ENCODE data around the gene ZNF862.

ZNF862 gene

GRCh38 chr7:149809215-149809614 is 29.0 kb upstream of the ZNF862 start:
- no peak overlapping the region for H3K27ac ChIP-seq
- no peak for DNase-seq (ENCODE audit: low read depth, low spot score)

- no peak for DNase-seq (ENCODE audit: low read depth, low spot score)
- H3K27ac ChIP-seq, result no peak overlapping the region
These were observed 27.0 kb upstream of the ZNF862 start for GRCh38 chr7:149811221-149811620.

GRCh38 chr7:149811831-149812490 is 26.2 kb upstream of the ZNF862 start:
- no peak overlapping the region for H3K27ac ChIP-seq

GRCh38 chr7:149813254-149814035 is 24.7 kb upstream of the ZNF862 start:
- DNase-seq (ENCODE audit: low read depth, low spot score), result no peak
- no peak overlapping the region for H3K27ac ChIP-seq

More at GRCh38 chr7:149811831-149812490, 26.2 kb upstream of the ZNF862 start:
- no peak for DNase-seq (ENCODE audit: low read depth, low spot score)

- no peak overlapping the region for H3K27ac ChIP-seq
- DNase-seq (ENCODE audit: low read depth, low spot score), result no peak
These were observed 23.7 kb upstream of the ZNF862 start for GRCh38 chr7:149814494-149814893.

GRCh38 chr7:149815121-149815520 is 23.1 kb upstream of the ZNF862 start:
- DNase-seq (ENCODE audit: low read depth, low spot score), result no peak
- H3K27ac ChIP-seq, result no peak overlapping the region

- no peak for DNase-seq (ENCODE audit: low read depth, low spot score)
- H3K27ac ChIP-seq, result no peak overlapping the region
These were observed 22.4 kb upstream of the ZNF862 start for GRCh38 chr7:149815661-149816266.

- no peak for DNase-seq (ENCODE audit: low read depth, low spot score)
- H3K27ac ChIP-seq, result no peak overlapping the region
These were observed 21.9 kb upstream of the ZNF862 start for GRCh38 chr7:149816267-149816751.

- no peak for DNase-seq (ENCODE audit: low read depth, low spot score)
- H3K27ac ChIP-seq, result no peak overlapping the region
These were observed 21.4 kb upstream of the ZNF862 start for GRCh38 chr7:149816794-149817193.

- DNase-seq (ENCODE audit: low read depth, low spot score), result no peak
- no peak overlapping the region for H3K27ac ChIP-seq
These were observed 20.8 kb upstream of the ZNF862 start for GRCh38 chr7:149817301-149817771.

- DNase-seq (ENCODE audit: low read depth, low spot score), result no peak
These were observed 20.2 kb upstream of the ZNF862 start for GRCh38 chr7:149817836-149818535.

GRCh38 chr7:149818536-149818840 is 19.7 kb upstream of the ZNF862 start:
- no peak for DNase-seq (ENCODE audit: low read depth, low spot score)
- H3K27ac ChIP-seq, result no peak overlapping the region

More at GRCh38 chr7:149817836-149818535, 20.2 kb upstream of the ZNF862 start:
- no peak overlapping the region for H3K27ac ChIP-seq

GRCh38 chr7:149819141-149819960 is 18.8 kb upstream of the ZNF862 start:
- H3K27ac ChIP-seq, result no peak overlapping the region
- no peak for DNase-seq (ENCODE audit: low read depth, low spot score)

GRCh38 chr7:149819961-149820340 is 18.2 kb upstream of the ZNF862 start:
- no peak for DNase-seq (ENCODE audit: low read depth, low spot score)
- no peak overlapping the region for H3K27ac ChIP-seq

GRCh38 chr7:149820622-149821190 is 17.5 kb upstream of the ZNF862 start:
- H3K27ac ChIP-seq, result no peak overlapping the region

GRCh38 chr7:149821191-149822148 is 16.7 kb upstream of the ZNF862 start:
- no peak for DNase-seq (ENCODE audit: low read depth, low spot score)
- H3K27ac ChIP-seq, result no peak overlapping the region

More at GRCh38 chr7:149820622-149821190, 17.5 kb upstream of the ZNF862 start:
- DNase-seq (ENCODE audit: low read depth, low spot score), result no peak

GRCh38 chr7:149822353-149822943 is 15.7 kb upstream of the ZNF862 start:
- DNase-seq (ENCODE audit: low read depth, low spot score), result no peak
- H3K27ac ChIP-seq, result no peak overlapping the region

GRCh38 chr7:149823191-149823630 is 15.0 kb upstream of the ZNF862 start:
- H3K27ac ChIP-seq, result no peak overlapping the region
- no peak for DNase-seq (ENCODE audit: low read depth, low spot score)

Data from epithelial cell of prostate (primary cell).